H1 (cell line): Measurements from ENCODE around the gene PHKA2. TPM values are rescaled to one million over a fixed set of nuclear protein-coding genes. Genes with fewer than 3 reads are reported as not detected.

Source experiments
- SAP30 ChIP-seq: fragments of 300-600 bp; sonication (generic); IDR thresholded peaks from 2 replicates; pipeline ENCODE4 v1.7.1; 2012; ENCODE audit warnings: low read length, moderate library complexity, mild to moderate bottlenecking, inconsistent platforms; ENCODE audit not compliant: insufficient read depth, insufficient replicate concordance
- SIX5 ChIP-seq: IDR thresholded peaks from 2 replicates; pipeline ENCODE4 v1.6.1; 2011; ENCODE audit warnings: mild to moderate bottlenecking, low read depth, low read length
- polyA plus RNA-seq, 7 experiments: library from polyadenylated mRNA; depleted of rRNA in 3 of 7; stranded (reverse) in 5 of 7; unstranded in 2 of 7; fragments of >200 nt in 5 of 7; fragments of 200-250 nt in 2 of 7; gene quantifications; 1 replicate in 5 of 7; 2 replicates in 1 of 7; 4 replicates in 1 of 7; pipeline versions ENCODE4 v1.2.1 to v1.2.3, GENCODE V29; 2011 to 2013; ENCODE audit warnings: missing spikeins in 2 of 7, mixed read lengths in 2 of 7
- total RNA-seq: library from RNA; stranded (reverse); fragmentation: NEBNext Ultra II Directional; extraction: Animal tissue kit (Norgen Biotek cat#: 25700); gene quantifications from 2 replicates; pipeline ENCODE4 v1.2.1, GENCODE V29; 2021

The PHKA2 gene
- total and polyA plus RNA-seq, 2 of the 8 experiments (the other 6 are each of a cell fraction or from before 2014, with no cell fraction given), result 28.1 to 35.8 TPM

DNA sequence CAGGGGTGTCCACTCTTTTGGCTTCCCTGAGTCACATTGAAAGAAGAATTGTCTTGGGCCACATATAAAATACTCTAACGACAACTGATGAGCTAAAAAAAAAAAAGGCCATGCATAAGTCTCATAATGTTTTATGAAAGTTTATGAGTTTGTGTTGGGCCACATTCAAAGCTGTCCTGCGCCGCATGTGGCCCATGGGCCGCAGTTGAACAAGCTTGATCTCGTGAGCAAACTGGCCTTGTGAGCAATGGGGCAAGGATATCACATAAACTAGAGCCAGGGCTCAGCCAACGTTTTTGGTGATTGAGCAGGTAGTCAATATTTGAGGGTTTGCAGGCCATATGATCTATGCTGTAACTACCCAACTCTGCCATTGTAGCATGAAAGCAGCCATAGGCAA is 44.6 kb upstream of the PHKA2 start (continued):
- TF ChIP-seq SAP30 (no peak), SIX5 (no peak)
